Tibial artery (tissue), 4 donors: ENCODE results near the gene ACTA2.

Experiments
- DNase-seq, 2 donors: peaks; one replicate each; pipeline ENCODE4 v3.0.0-alpha.2; 2019
- H3K27ac ChIP-seq, 2 donors: fragments of 200-600 bp; sonication (generic) in 1 of 2; 1 replicate in 1 of 2; 2 replicates in 1 of 2; pipeline ENCODE4 v1.5.1; 2018 to 2019; ENCODE audit warnings: mild to moderate bottlenecking in 1 of 2
- H3K27me3 ChIP-seq, 2 donors: fragments of 200-600 bp; sonication (generic) in 1 of 2; one replicate each; pipeline versions ENCODE4 v1.5.1 to v1.6.0; 2016 to 2019
- H3K36me3 ChIP-seq, 3 donors: fragments of 200-600 bp; sonication (generic) in 2 of 3; one replicate each; pipeline ENCODE4 v1.5.1; 2016 to 2019; ENCODE audit warnings: mild to moderate bottlenecking in 2 of 3
- H3K4me1 ChIP-seq, 4 donors: fragments of 200-600 bp; sonication (generic) in 2 of 4; 1 replicate in 3 of 4; 2 replicates in 1 of 4; pipeline ENCODE4 v1.5.1; 2016 to 2019
- H3K4me3 ChIP-seq, 2 donors: fragments of 200-600 bp; sonication (generic) in 1 of 2; 1 replicate in 1 of 2; 2 replicates in 1 of 2; pipeline ENCODE4 v1.5.1; 2018 to 2019; ENCODE audit warnings: mild to moderate bottlenecking in 2 of 2
- H3K9me3 ChIP-seq, 3 donors: fragments of 200-600 bp; sonication (generic) in 1 of 3; one replicate each; pipeline ENCODE4 v1.5.1; 2016 to 2019
- intact Hi-C: fragments of 100-400 bp; cut with DNase I; formaldehyde crosslinking; loops from one replicate; pipeline ENCODE4 v1.15.0; 2023; ENCODE audit warnings: low total_unique reads
- TF ChIP-seq, protein P1 (sequence below), 2 experiments: fragments of 200-600 bp in 1 of 2; fragments of 450-650 bp in 1 of 2; IDR thresholded peaks; one replicate each; pipeline ENCODE4 v1.5.1; 2017 to 2019; ENCODE audit warnings: antibody characterized with exemption in 2 of 2, mild to moderate bottlenecking in 1 of 2, moderate library complexity in 1 of 2

ACTA2 gene

DNA sequence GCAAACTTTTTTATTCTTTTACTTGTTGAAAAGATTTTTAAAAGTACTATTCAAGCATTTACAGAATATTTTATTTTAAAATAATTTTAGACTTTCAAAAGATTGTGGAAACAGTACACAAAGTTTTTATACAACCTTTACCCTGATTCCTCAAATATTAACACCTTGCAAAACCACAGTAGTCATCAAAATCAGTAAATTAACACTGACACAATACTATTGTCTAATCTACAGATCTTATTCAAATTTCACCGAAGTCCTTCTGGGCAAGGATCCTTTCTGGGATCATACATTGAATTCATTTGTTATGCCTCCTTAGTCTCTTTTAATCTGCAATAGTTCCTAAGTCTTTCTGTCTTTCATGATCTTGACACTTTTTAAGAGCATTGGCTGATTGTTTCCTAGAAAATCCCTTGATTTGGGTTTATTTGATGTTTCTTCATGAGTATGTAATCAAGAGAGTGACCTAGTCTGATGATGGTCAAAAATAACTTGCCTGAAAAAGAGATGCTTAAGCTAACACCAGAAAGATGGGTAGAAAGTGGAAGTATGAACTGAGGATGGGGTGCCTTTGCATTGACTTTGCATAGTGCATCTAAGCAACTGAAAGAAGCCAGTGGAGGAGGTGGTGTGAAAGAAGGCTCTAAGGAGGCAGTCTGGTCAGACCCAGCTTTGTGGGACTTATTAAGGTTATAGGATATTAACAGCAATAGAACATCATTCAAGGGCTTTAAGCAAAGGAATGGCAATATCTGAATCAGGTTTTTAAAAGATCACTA is 62.8 kb downstream of the ACTA2 start:
- intact Hi-C loops = no loop called here
- H3K4me3 ChIP-seq = no peak overlapping the region
- H3K9me3 ChIP-seq = no peaks in the 10 kb centered on the region
- no peaks in the 10 kb centered on the region for H3K36me3 ChIP-seq
- H3K27me3 ChIP-seq = no peaks in the 10 kb centered on the region
- no peaks in the 10 kb centered on the region for H3K4me1 ChIP-seq
- DNase-seq = no peak
- TF ChIP-seq, protein P1, sequence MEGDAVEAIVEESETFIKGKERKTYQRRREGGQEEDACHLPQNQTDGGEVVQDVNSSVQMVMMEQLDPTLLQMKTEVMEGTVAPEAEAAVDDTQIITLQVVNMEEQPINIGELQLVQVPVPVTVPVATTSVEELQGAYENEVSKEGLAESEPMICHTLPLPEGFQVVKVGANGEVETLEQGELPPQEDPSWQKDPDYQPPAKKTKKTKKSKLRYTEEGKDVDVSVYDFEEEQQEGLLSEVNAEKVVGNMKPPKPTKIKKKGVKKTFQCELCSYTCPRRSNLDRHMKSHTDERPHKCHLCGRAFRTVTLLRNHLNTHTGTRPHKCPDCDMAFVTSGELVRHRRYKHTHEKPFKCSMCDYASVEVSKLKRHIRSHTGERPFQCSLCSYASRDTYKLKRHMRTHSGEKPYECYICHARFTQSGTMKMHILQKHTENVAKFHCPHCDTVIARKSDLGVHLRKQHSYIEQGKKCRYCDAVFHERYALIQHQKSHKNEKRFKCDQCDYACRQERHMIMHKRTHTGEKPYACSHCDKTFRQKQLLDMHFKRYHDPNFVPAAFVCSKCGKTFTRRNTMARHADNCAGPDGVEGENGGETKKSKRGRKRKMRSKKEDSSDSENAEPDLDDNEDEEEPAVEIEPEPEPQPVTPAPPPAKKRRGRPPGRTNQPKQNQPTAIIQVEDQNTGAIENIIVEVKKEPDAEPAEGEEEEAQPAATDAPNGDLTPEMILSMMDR (IDR thresholded peaks at IDR 0.05) = no peak
- no peak overlapping the region for H3K27ac ChIP-seq

DNA sequence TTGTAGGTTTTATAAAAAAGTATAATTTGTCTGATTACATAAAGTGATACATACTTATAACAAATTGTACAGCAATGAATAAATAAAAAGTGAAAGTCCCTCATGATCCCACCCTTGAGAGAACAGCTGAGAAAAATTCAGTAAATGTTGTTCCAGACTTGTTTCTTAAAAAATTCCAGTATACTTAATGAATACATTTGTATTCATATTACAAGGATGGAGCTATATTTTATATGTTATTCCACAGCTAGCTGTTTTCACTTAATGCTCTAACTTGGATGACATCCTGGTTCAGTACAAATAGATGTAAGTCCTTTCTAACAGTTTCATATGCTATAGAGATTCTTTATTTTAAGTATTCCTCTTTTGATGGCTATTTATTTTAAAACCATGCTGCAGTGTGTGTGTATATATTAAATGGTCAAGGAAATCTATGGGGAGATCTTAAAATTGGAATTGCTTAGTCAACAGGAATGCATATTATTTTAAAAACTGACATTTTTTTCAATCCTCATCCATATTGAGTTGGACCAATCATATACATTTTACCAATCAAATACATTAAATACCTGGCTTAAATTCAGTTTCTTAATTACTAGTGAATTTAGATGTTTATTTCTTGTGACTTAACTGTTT is 63.6 kb downstream of the ACTA2 start:
- H3K36me3 ChIP-seq = no peaks in the 10 kb centered on the region
- intact Hi-C loops = no loop called here
- DNase-seq = no peak
- no peaks in the 10 kb centered on the region for H3K4me1 ChIP-seq
- H3K27ac ChIP-seq = no peak overlapping the region
- no peaks in the 10 kb centered on the region for H3K9me3 ChIP-seq
- TF ChIP-seq, protein P1 (IDR thresholded peaks at IDR 0.05) = no peak
- H3K4me3 ChIP-seq = no peak overlapping the region
- H3K27me3 ChIP-seq = no peaks in the 10 kb centered on the region

DNA sequence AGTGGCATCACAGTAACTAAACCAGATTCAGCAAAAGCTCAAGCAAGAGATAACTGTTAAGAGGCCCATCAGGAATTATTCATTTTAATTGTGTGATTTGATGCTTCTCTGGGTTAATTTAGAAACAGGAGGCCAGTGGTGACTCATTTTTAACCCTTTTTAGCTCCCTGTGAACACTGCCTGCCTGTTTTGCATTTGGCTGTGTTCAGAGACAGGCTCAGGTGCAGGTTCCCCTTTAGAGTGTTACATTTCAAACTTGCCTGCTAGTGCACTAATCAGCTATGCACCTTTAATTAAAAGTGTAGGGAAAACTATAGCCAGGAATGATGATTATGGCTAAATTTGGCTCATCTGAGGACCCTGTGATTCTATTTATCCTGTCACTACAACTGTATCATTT is 66.0 kb downstream of the ACTA2 start:
- H3K4me1 ChIP-seq = peaks cover 0 to 11% (median 1%) of the 10 kb centered on the region in 4 donors
- no peaks in the 10 kb centered on the region for H3K36me3 ChIP-seq
- no peak overlapping the region for H3K4me3 ChIP-seq
- TF ChIP-seq, protein P1 (IDR thresholded peaks at IDR 0.05) = no peak
- no peak overlapping the region for H3K27ac ChIP-seq
- DNase-seq = no peak
- intact Hi-C loops = no loop called here
- no peaks in the 10 kb centered on the region for H3K9me3 ChIP-seq
- H3K27me3 ChIP-seq = no peaks in the 10 kb centered on the region
